Measurements from ENCODE around the gene CKB.

- TF ChIP-seq CTCF (optimal IDR thresholded peaks at IDR 0.05 in 1 of 3, IDR thresholded peaks at IDR 0.05 in 1 of 3, conservative IDR thresholded peaks at IDR 0.05 in 1 of 3; ENCODE audit: extremely low read depth in 1 of 3, insufficient read depth in 2 of 3, low read length in 3 of 3) (no peak), EZH2 (IDR thresholded peaks at IDR 0.05; ENCODE audit: low read length) (no peak)
Measured at GRCh38 chr14:103533137-103533998, 10.7 kb upstream of the CKB start.
